ENCODE data around the gene NEXN. TPM values are rescaled to one million over a fixed set of nuclear protein-coding genes. Genes with fewer than 3 reads are reported as not detected.

NEXN gene
- total and polyA plus RNA-seq, 9 donors, result 2.4 to 66.2 (median 13.3) TPM

DNA sequence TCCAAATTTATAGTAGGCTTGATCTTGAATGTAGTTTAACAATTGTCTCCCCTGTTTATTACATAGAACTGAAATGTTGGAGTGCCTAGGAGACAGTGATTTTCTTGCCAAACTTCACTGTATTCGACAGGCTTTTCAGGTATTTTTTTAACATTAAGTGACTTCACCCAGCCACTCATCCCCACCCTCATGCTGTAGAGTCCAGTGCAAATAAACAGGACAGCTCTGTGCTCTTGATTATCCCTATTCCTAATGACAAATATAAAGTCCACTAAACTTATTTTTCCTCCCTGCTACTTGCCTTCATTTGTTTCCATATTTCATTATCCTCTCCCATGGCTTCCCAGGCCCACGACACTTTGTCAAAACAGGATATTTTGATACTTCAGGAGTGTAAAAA is 29.2 kb upstream of the NEXN start:
- H3K4me3 ChIP-seq, result no peak overlapping the region
- WGBS, 3 donors, result 80 to 86% (median 82%) methylated on average over 2 of the region's 2 CpGs
- no peak for TF ChIP-seq POLR2A (IDR thresholded peaks at IDR 0.05)
- no peak for TF ChIP-seq EP300 (IDR thresholded peaks at IDR 0.05)
- TF ChIP-seq, protein P1, sequence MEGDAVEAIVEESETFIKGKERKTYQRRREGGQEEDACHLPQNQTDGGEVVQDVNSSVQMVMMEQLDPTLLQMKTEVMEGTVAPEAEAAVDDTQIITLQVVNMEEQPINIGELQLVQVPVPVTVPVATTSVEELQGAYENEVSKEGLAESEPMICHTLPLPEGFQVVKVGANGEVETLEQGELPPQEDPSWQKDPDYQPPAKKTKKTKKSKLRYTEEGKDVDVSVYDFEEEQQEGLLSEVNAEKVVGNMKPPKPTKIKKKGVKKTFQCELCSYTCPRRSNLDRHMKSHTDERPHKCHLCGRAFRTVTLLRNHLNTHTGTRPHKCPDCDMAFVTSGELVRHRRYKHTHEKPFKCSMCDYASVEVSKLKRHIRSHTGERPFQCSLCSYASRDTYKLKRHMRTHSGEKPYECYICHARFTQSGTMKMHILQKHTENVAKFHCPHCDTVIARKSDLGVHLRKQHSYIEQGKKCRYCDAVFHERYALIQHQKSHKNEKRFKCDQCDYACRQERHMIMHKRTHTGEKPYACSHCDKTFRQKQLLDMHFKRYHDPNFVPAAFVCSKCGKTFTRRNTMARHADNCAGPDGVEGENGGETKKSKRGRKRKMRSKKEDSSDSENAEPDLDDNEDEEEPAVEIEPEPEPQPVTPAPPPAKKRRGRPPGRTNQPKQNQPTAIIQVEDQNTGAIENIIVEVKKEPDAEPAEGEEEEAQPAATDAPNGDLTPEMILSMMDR (IDR thresholded peaks at IDR 0.05), result no peak
- H3K4me1 ChIP-seq (ENCODE audit: insufficient read depth), result peaks cover 1% of the 10 kb centered on the region
- DNase-seq, result no peak
- intact Hi-C loops (cut with DNase I), result no loop called here
- no peak overlapping the region for H3K27ac ChIP-seq
- no peaks in the 10 kb centered on the region for H3K9me3 ChIP-seq
- H3K36me3 ChIP-seq, result no peaks in the 10 kb centered on the region
- no peaks in the 10 kb centered on the region for H3K27me3 ChIP-seq

DNA sequence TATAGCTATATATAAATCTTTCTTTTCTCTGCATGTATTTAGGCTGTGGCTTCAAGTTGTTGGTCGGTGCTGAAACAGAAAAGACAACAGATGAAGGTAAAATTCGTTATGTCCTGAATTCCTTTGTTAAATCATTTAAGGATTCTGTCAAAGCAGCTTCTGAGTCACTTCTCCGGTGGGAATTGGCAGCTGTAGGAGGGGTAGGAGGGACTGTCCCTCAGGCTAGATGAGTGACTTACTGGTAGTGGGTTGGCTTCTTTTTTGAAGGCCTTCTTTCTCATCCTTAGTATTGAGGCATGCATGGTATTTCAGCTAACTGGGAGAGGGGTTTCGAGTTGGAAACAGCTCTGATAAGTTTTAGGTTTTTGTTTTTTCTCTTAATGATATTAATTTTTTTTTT is 22.1 kb upstream of the NEXN start:
- DNase-seq, result no peak
- no peak for TF ChIP-seq POLR2A (IDR thresholded peaks at IDR 0.05)
- TF ChIP-seq, protein P1 (IDR thresholded peaks at IDR 0.05), result no peak
- TF ChIP-seq EP300 (IDR thresholded peaks at IDR 0.05), result no peak
- no peaks in the 10 kb centered on the region for H3K27me3 ChIP-seq
- no peaks in the 10 kb centered on the region for H3K9me3 ChIP-seq
- intact Hi-C loops (cut with DNase I), result no loop called here
- H3K4me3 ChIP-seq, result no peak overlapping the region
- no peaks in the 10 kb centered on the region for H3K36me3 ChIP-seq
- no peak overlapping the region for H3K27ac ChIP-seq
- WGBS, 3 donors, result 86 to 90% (median 88%) methylated on average over 4 of the region's 4 CpGs
- H3K4me1 ChIP-seq (ENCODE audit: insufficient read depth), result no peaks in the 10 kb centered on the region

DNA sequence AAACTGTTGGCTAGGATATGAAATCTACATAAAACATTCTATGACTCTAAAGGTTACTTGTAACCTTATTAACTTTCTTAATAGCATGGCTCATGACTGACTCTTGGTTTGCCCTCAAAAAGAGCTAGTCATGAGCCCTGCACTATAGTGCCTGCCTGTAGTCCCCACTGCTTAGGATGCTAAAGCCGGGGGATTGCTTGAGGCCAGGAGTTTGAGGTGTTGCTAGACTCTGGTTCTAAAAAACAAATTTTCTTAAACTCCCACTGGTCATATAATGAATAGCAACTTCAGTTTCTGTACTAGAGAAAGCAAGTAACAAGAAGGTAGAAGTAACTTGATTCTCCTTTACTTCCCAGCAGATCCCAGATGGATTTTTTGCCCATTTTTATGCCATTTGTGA is 15.8 kb upstream of the NEXN start:
- intact Hi-C loops (cut with DNase I), result no loop called here
- Histone ChIP-seq H3K27ac (no peak overlapping the region), H3K36me3 (no peaks in the 10 kb centered on the region), H3K4me3 (no peak overlapping the region), H3K4me1 (ENCODE audit: insufficient read depth) (no peaks in the 10 kb centered on the region), H3K9me3 (no peaks in the 10 kb centered on the region), H3K27me3 (no peaks in the 10 kb centered on the region)
- TF ChIP-seq POLR2A (IDR thresholded peaks at IDR 0.05), result no peak
- DNase-seq, result no peak
- WGBS, 3 donors, result 91 to 93% (median 93%) methylated on average over 1 of the region's 1 CpG

DNA sequence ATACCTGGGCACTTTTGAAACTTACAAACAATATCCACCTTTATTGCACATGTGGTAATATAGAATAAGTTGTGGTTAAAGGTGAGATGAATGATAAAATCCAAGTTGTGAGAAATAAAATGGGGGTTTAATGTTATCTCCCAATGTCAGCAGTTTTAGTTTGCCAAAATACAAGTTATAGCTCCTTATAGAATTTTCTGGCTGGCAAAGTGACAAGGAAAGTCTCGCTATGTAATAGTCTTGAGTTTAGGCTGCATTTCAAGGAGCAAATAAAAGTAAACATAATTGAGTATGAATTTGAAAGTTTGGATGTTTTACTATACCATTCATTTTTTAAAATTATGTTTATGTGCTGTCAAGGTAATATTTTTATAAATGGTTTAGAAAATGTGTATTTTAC is 15.0 kb upstream of the NEXN start:
- H3K27ac ChIP-seq, result no peak overlapping the region
- WGBS, 3 donors, result 92 to 100% (median 96%) methylated on average over 1 of the region's 1 CpG
- no peaks in the 10 kb centered on the region for H3K36me3 ChIP-seq
- DNase-seq, result no peak
- no peaks in the 10 kb centered on the region for H3K9me3 ChIP-seq
- intact Hi-C loops (cut with DNase I), result no loop called here
- no peaks in the 10 kb centered on the region for H3K27me3 ChIP-seq
- no peaks in the 10 kb centered on the region for H3K4me1 ChIP-seq (ENCODE audit: insufficient read depth)
- no peak for TF ChIP-seq EP300 (IDR thresholded peaks at IDR 0.05)
- TF ChIP-seq POLR2A (IDR thresholded peaks at IDR 0.05), result no peak
- TF ChIP-seq, protein P1 (IDR thresholded peaks at IDR 0.05), result no peak
- H3K4me3 ChIP-seq, result no peak overlapping the region

DNA sequence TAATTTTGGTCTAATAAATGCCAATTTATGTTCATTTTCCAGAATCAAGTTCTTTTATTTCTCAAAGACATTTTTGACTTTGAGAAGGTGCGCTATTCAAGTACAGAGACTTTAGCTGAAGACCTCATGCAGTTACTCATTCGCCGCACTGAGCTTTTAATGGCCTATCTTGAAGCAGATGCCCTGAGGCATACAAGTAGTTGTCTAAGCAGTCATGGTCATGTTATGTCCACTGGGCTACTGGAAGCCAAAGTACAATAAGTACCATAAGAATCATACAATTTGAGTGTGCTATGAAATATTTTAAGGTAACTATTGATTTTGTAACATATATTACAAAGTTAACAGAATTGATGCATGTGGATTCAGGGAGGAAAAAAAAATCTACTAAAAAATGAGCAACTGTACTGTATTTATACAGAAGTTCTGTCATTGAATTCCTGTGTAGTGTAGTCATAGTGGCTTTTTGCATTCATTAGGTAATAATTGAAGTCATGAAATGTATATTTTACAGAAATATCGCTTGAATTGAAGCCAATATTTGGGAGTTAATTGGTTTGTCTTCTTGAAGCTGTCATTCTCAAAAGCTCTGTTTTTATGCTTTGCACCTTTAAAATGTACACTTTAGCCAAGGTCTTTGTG is 13.5 kb upstream of the NEXN start:
- TF ChIP-seq, protein P1 (IDR thresholded peaks at IDR 0.05), result no peak
- no peak for TF ChIP-seq EP300 (IDR thresholded peaks at IDR 0.05)
- no peak for TF ChIP-seq POLR2A (IDR thresholded peaks at IDR 0.05)
- 97 to 98% (median 98%) methylated on average over 4 of the region's 4 CpGs for WGBS, 3 donors
- intact Hi-C loops (cut with DNase I), result no loop called here

More for the DNA sequence above, 13.5 kb upstream of the NEXN start:
- Histone ChIP-seq H3K27ac (no peak overlapping the region), H3K4me1 (ENCODE audit: insufficient read depth) (no peaks in the 10 kb centered on the region), H3K27me3 (no peaks in the 10 kb centered on the region), H3K9me3 (no peaks in the 10 kb centered on the region), H3K4me3 (no peak overlapping the region), H3K36me3 (no peaks in the 10 kb centered on the region)
- no peak for DNase-seq
